ENCODE results near the gene TMEM203. TPM values are rescaled to one million over a fixed set of nuclear protein-coding genes. Genes with fewer than 3 reads are reported as not detected.

TMEM203 gene
- total and polyA plus RNA-seq, 2 of the 13 experiments (the other 11 are each of a cell fraction or from before 2014, with no cell fraction given) = 23.4 to 36.7 TPM

- Histone ChIP-seq H3K4me3 (replicated peaks in 1 of 3; ENCODE audit: insufficient read depth in 1 of 3, low read depth in 2 of 3, low read length in 3 of 3) (no peak overlapping the region), H3K27ac (ENCODE audit: extremely low read length, insufficient read depth, low read length) (no peak overlapping the region), H2AFZ (ENCODE audit: low read length) (no peak overlapping the region), H3K79me2 (ENCODE audit: insufficient read depth, low read length) (peaks cover 19% of the 10 kb centered on the region), H3K9me3 (ENCODE audit: low read length) (no peaks in the 10 kb centered on the region), H3K36me3 (replicated peaks in 1 of 2; ENCODE audit: control insufficient read depth in 1 of 2, insufficient read depth in 2 of 2, low read length in 2 of 2) (peaks cover 25 to 35% of the 10 kb centered on the region in 2 experiments; a peak in 4 of 5 replicates), H3K4me1 (ENCODE audit: insufficient read depth, low read length) (peaks cover 15% of the 10 kb centered on the region), H3K4me2 (ENCODE audit: low read depth, low read length) (no peak overlapping the region), H3K9ac (ENCODE audit: insufficient read depth, low read depth, low read length) (no peak overlapping the region), H3K27me3 (ENCODE audit: control insufficient read depth in 1 of 2, insufficient read depth in 2 of 2, low read length in 2 of 2) (no peaks in the 10 kb centered on the region), H4K20me1 (ENCODE audit: insufficient read depth, low read length) (no peaks in the 10 kb centered on the region)
- CTCF ChIA-PET (ENCODE audit: low intra/inter-chr PET ratio, low total read pairs) = no interaction called here
- no peak for DNase-seq (ENCODE audit: low spot score)
- in situ Hi-C loops (cut with HindIII; ENCODE audit: extremely low pct_ligation_motif_present, low pct_unique_long_range_greater_than_20kb) = no loop called here
- ATAC-seq = no peak
- BruUV-seq (replicated peaks) = no TSS peak
- FAIRE-seq = no peak
- 96% methylated on average over 26 of the region's 27 CpGs for WGBS (ENCODE audit: low lambda C conversion rate)
- intact Hi-C loops (cut with micrococcal nuclease; ENCODE audit: unreplicated experiment) = no loop called here
- POLR2A ChIA-PET = no interaction called here
- TF ChIP-seq ZNF207 (IDR thresholded peaks at IDR 0.05; ENCODE audit: borderline replicate concordance) (no peak), HIVEP1 (CRISPR knock-in tag; IDR thresholded peaks at IDR 0.05) (no peak), ZNF180 (CRISPR knock-in tag; IDR thresholded peaks at IDR 0.05; ENCODE audit: borderline replicate concordance, low read depth) (no peak), ZNF451 (CRISPR knock-in tag; IDR thresholded peaks at IDR 0.05) (no peak), ZBTB43 (CRISPR knock-in tag; conservative IDR thresholded peaks at IDR 0.05) (no peak), ETV5 (CRISPR knock-in tag; IDR thresholded peaks at IDR 0.05; ENCODE audit: borderline replicate concordance) (no peak), TFDP2 (CRISPR knock-in tag; IDR thresholded peaks at IDR 0.05) (no peak), GPBP1L1 (CRISPR knock-in tag; IDR thresholded peaks at IDR 0.05) (no peak), ZNF800 (CRISPR knock-in tag; IDR thresholded peaks at IDR 0.05) (no peak), ZNF460 (CRISPR knock-in tag; IDR thresholded peaks at IDR 0.05; ENCODE audit: borderline replicate concordance) (no peak)
Measured at GRCh38 chr9:137183980-137184595, 21.4 kb downstream of the TMEM203 start.
